GM12801 (cell line): ENCODE measurements around the gene DENND11.

Experiments
- TF ChIP-seq, protein P1 (sequence below): IDR thresholded peaks from one replicate; pipeline ENCODE4 v1.5.1; 2011; ENCODE audit warnings: control low read depth; ENCODE audit not compliant: insufficient read length; ENCODE audit errors: extremely low read depth

DENND11 gene

DNA sequence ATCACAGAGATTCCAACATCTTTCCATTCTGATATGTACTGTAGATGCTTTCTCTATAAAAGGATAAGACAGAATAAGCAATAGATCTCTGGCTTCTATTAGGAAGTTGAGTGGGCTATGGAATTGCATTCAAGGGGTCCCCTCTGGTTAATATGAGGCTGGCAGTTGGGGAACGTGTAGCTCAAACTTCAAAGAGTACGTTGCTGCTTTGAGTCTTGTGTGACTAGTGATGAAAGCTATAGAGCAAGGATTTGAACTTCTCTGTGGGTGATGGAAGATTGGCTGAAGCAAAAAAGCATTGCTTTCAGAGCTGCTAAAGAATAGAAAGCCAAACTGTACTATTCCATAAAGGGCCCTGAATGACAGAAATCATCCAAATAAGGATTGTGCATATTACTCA lies 12.6 kb upstream of the DENND11 start:
- TF ChIP-seq, protein P1, sequence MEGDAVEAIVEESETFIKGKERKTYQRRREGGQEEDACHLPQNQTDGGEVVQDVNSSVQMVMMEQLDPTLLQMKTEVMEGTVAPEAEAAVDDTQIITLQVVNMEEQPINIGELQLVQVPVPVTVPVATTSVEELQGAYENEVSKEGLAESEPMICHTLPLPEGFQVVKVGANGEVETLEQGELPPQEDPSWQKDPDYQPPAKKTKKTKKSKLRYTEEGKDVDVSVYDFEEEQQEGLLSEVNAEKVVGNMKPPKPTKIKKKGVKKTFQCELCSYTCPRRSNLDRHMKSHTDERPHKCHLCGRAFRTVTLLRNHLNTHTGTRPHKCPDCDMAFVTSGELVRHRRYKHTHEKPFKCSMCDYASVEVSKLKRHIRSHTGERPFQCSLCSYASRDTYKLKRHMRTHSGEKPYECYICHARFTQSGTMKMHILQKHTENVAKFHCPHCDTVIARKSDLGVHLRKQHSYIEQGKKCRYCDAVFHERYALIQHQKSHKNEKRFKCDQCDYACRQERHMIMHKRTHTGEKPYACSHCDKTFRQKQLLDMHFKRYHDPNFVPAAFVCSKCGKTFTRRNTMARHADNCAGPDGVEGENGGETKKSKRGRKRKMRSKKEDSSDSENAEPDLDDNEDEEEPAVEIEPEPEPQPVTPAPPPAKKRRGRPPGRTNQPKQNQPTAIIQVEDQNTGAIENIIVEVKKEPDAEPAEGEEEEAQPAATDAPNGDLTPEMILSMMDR = no peak

DNA sequence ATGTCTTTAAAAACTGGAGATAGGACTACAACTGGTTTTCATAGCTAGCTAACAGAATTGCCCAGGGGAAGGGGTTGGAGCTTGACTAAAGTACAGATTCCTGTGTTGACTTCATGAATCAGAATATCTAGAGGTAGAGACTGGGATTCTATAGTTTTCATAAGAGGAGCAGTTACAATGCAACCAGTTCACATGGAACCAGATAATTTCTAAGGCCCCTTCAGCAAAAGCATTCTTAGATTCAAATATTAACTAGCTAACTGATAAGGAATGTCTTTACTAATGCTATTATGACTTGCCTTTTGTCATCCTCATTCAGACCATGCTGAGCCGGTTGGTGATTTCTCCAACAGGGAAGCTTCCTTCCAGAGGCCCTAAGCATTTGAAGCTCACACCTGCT lies 11.9 kb upstream of the DENND11 start:
- TF ChIP-seq, protein P1 = no peak

DNA sequence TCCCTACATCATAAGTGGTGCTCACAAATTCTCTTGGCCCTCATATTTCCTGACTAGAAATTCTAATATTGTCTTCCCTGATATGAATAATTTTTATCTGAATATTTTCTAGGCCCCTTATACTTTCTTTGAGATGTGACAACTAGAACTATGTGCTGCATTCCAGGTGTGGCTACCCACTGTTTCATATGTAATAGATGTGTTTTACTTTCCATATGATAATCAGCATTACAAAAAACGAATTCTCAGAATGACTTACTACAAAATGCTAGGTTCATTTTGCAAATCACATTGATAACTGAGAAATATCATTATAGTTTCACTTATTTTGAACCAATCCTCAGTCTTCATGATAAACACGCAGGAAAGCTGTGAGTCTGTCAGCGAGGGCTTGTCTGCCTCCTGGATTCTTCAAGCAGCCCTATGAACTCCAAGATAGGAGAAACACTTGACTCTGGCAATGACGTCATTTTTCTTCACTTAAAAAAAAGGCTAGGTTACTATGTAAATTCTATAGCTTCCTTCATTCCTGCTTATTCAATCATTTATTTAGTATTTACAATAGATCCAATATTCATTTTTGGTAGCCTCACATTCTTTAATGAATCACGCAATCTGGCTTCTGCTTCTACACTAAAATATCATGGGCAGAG lies 10.8 kb upstream of the DENND11 start:
- TF ChIP-seq, protein P1 = no peak

DNA sequence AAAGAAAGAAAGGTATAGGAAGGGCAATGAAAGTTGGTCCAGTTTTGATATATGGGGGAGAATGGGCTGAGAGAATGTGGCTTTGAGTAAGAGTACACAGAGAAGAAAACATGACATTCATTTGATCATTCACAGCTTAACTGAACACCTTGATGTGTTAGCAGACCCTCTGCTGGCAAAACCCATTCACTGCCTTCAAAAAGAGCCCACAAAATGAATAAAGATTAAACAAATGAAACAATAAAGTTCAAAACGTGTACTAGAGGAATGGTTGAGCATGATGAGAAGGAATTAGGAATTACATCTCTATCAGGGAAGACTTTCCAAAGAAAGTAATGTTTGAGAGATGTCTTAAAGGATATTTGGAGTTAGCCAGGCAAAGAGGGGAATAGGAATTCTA lies 8.3 kb upstream of the DENND11 start:
- TF ChIP-seq, protein P1 = no peak

DNA sequence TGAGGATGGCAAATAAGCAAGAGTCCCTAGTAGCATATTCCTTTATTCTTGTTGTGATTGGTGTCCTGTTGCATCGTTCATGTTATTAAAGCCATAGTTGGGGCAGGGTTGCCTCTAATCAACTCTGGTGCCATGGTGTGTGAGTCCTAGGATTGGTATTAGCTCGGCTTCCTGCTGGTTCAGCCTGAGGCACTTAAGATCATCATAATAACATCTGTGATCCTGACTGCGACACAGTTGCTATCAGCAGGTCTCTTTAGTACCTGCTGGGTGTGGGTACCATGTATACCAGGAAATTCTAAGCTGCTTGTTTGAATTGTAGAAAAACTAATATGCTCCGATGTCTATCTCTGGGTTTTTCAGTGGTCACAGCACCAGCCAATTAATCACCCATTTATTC lies 7.8 kb upstream of the DENND11 start:
- TF ChIP-seq, protein P1 = no peak

DNA sequence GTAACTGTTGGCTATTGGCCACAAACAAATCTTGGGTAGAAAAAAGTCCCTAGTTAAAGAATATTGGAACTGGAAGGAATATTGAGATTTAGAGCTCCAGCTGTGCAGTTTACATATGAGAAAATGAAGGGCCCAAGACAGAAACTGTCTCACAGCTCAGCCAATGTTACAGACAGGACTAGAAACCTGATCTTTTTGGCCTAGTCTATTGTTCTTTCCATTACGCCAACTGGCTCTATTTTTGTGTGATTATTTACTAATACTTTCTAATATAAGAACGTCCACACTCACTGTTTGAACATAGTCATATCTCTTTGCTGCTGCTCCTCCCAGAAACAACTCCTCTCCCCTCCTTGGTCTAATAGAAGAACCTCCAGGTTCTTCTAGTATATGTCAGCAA lies 7.4 kb upstream of the DENND11 start:
- TF ChIP-seq, protein P1 = no peak

DNA sequence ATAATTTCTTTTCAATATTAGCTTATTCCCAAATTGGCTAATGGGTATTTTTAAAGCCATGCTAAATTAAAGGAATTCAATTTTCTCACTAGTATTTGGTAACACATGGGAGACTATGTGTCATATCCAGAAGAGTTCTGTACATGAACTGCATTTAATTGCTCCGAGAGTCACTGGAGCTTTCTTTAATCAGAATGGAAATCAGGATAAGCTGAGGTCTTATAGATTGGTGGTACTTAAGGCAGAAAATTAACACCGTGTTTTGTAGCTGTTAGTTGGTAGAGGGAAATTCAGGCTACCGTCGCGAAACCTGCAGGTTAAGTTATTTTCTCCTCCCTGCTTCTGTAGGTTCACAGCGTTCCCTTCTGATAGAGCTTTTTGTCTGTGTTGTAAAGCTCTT lies 6.4 kb upstream of the DENND11 start, which contains the start of gene WEE2:
WEE2 (plus strand) TSS at position 3 of the 400 bp plus-strand sequence. CDS start 406 bp downstream, outside the sequence.
- TF ChIP-seq, protein P1 = no peak
